OCI-LY7 (cell line): Measurements from ENCODE around the gene SRR.

Experiments used
- CTCF ChIP-seq: fragments of 200-600 bp; sonication (generic); conservative IDR thresholded peaks from 2 replicates; pipeline ENCODE4 v1.5.1; 2014; ENCODE audit warnings: mild to moderate bottlenecking, antibody characterized with exemption, low read length, moderate library complexity, mixed read lengths
- EZH2phosphoT487 ChIP-seq: fragments of 200-600 bp; sonication (generic); IDR thresholded peaks from 2 replicates; pipeline ENCODE4 v1.6.1; 2018; ENCODE audit warnings: low read depth, borderline replicate concordance, mild to moderate bottlenecking, mixed run types, antibody characterized with exemption, low read length, moderate library complexity, mixed read lengths

GRCh38 chr17:2309338-2310154 is 5.8 kb downstream of the SRR start:
- TF ChIP-seq EZH2phosphoT487 (no peak), CTCF (no peak)
